ENCODE measurements around the gene PNPLA1. TPM values are rescaled to one million over a fixed set of nuclear protein-coding genes. Genes with fewer than 3 reads are reported as not detected.

The PNPLA1 gene
- polyA plus RNA-seq, 1 donor (not counting 4 experiments of a cell fraction or from before 2014, with no cell fraction given), result 0.14 TPM

DNA sequence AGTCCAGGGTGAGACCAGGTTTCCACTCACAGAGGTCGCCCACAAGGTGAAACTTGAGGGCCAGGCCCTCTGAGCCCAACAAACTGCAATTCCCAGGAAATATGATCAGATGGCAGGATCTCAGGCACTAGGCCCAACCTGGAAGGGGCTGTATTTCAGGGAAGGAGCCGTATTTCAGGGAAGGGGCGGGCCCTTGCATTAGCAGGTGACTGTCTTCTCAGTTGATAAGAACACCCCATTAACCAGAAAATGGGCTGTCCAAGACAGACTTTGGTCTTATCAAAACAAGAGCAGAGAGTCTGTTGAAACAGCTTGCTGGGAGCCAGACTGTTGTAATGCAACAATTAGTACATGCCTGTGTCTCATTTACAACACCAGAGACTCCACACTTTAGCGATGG lies 77.8 kb downstream of the PNPLA1 start:
- H3K27me3 ChIP-seq (ENCODE audit: control insufficient read depth, extremely low read depth, insufficient read depth, low read length), result peaks cover 5% of the 10 kb centered on the region
- H3K4me3 ChIP-seq (ENCODE audit: control insufficient read depth in 2 of 3, extremely low read depth in 1 of 3, insufficient read depth in 2 of 3, low read depth in 1 of 3, low read length in 3 of 3), result no peak overlapping the region
- H3K27ac ChIP-seq (ENCODE audit: control insufficient read depth, insufficient read depth, low read length), result no peak overlapping the region
- no peak overlapping the region for H2AFZ ChIP-seq (ENCODE audit: control insufficient read depth, low read length)
- H3K4me1 ChIP-seq (ENCODE audit: control insufficient read depth, extremely low read depth, insufficient read depth, low read length), result no peaks in the 10 kb centered on the region
- H3K9ac ChIP-seq (ENCODE audit: control insufficient read depth, extremely low read depth, insufficient read depth, low read length), result no peak overlapping the region
- no peak for DNase-seq (ENCODE audit: low read depth, low spot score)
- no peaks in the 10 kb centered on the region for H4K20me1 ChIP-seq (ENCODE audit: control insufficient read depth, extremely low read depth, insufficient read depth, low read length)
- no peaks in the 10 kb centered on the region for H3K9me1 ChIP-seq (ENCODE audit: control insufficient read depth, extremely low read depth, insufficient read depth, low read length)
- no peak overlapping the region for H3K4me2 ChIP-seq (ENCODE audit: control insufficient read depth, extremely low read depth, insufficient read depth, low read depth, low read length)
- H3K36me3 ChIP-seq (ENCODE audit: control insufficient read depth in 2 of 2, extremely low read depth in 1 of 2, insufficient read depth in 2 of 2, low read length in 2 of 2), result no peaks in the 10 kb centered on the region
- H3K79me2 ChIP-seq (ENCODE audit: control insufficient read depth, insufficient read depth, low read length), result no peaks in the 10 kb centered on the region
- TF ChIP-seq, protein P1, sequence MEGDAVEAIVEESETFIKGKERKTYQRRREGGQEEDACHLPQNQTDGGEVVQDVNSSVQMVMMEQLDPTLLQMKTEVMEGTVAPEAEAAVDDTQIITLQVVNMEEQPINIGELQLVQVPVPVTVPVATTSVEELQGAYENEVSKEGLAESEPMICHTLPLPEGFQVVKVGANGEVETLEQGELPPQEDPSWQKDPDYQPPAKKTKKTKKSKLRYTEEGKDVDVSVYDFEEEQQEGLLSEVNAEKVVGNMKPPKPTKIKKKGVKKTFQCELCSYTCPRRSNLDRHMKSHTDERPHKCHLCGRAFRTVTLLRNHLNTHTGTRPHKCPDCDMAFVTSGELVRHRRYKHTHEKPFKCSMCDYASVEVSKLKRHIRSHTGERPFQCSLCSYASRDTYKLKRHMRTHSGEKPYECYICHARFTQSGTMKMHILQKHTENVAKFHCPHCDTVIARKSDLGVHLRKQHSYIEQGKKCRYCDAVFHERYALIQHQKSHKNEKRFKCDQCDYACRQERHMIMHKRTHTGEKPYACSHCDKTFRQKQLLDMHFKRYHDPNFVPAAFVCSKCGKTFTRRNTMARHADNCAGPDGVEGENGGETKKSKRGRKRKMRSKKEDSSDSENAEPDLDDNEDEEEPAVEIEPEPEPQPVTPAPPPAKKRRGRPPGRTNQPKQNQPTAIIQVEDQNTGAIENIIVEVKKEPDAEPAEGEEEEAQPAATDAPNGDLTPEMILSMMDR (optimal IDR thresholded peaks at IDR 0.05 in 1 of 3, IDR thresholded peaks at IDR 0.05 in 1 of 3, conservative IDR thresholded peaks at IDR 0.05 in 1 of 3; ENCODE audit: extremely low read depth in 1 of 3, insufficient read depth in 2 of 3, low read length in 3 of 3), result no peak
- no peak for TF ChIP-seq EZH2 (IDR thresholded peaks at IDR 0.05; ENCODE audit: low read length)
- no peak for FAIRE-seq
- dilution Hi-C loops (cut with MboI; ENCODE audit: extremely low pct_ligation_motif_present, low sequenced_read_pairs), result no loop called here
- no peaks in the 10 kb centered on the region for H3K9me3 ChIP-seq (ENCODE audit: control insufficient read depth, low read depth, low read length)

DNA sequence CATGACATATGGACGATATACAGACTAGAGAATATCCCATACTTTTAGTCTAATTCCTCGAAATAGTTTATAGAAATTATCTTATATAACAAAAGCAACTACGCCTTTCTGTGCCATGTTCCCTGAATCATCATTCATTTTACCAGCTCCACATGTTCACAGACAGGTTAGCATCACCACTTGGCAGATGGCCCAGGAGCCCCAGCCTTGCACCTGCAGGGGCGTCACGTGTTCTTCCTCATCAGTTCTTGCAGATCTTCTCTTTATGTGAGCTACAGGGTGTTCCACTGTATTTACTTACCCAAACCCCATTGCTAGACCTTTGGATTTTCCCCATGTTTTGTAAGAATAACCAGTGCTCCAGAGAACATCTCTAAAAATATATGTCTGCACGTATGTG lies 79.4 kb downstream of the PNPLA1 start:
- no peak overlapping the region for H2AFZ ChIP-seq (ENCODE audit: control insufficient read depth, low read length)
- no peak for DNase-seq (ENCODE audit: low read depth, low spot score)
- no peak overlapping the region for H3K9ac ChIP-seq (ENCODE audit: control insufficient read depth, extremely low read depth, insufficient read depth, low read length)
- no peak overlapping the region for H3K27ac ChIP-seq (ENCODE audit: control insufficient read depth, insufficient read depth, low read length)
- no peaks in the 10 kb centered on the region for H3K27me3 ChIP-seq (ENCODE audit: control insufficient read depth, extremely low read depth, insufficient read depth, low read length)
- H3K4me1 ChIP-seq (ENCODE audit: control insufficient read depth, extremely low read depth, insufficient read depth, low read length), result no peaks in the 10 kb centered on the region
- no peaks in the 10 kb centered on the region for H3K79me2 ChIP-seq (ENCODE audit: control insufficient read depth, insufficient read depth, low read length)
- no peak overlapping the region for H3K4me2 ChIP-seq (ENCODE audit: control insufficient read depth, extremely low read depth, insufficient read depth, low read depth, low read length)
- H3K4me3 ChIP-seq (ENCODE audit: control insufficient read depth in 2 of 3, extremely low read depth in 1 of 3, insufficient read depth in 2 of 3, low read depth in 1 of 3, low read length in 3 of 3), result no peak overlapping the region
- no peak for FAIRE-seq
- H3K9me1 ChIP-seq (ENCODE audit: control insufficient read depth, extremely low read depth, insufficient read depth, low read length), result no peaks in the 10 kb centered on the region
- no peaks in the 10 kb centered on the region for H3K36me3 ChIP-seq (ENCODE audit: control insufficient read depth in 2 of 2, extremely low read depth in 1 of 2, insufficient read depth in 2 of 2, low read length in 2 of 2)
- TF ChIP-seq, protein P1 (optimal IDR thresholded peaks at IDR 0.05 in 1 of 3, IDR thresholded peaks at IDR 0.05 in 1 of 3, conservative IDR thresholded peaks at IDR 0.05 in 1 of 3; ENCODE audit: extremely low read depth in 1 of 3, insufficient read depth in 2 of 3, low read length in 3 of 3), result no peak
- TF ChIP-seq EZH2 (IDR thresholded peaks at IDR 0.05; ENCODE audit: low read length), result no peak
- H3K9me3 ChIP-seq (ENCODE audit: control insufficient read depth, low read depth, low read length), result no peaks in the 10 kb centered on the region
- dilution Hi-C loops (cut with MboI; ENCODE audit: extremely low pct_ligation_motif_present, low sequenced_read_pairs), result no loop called here
- H4K20me1 ChIP-seq (ENCODE audit: control insufficient read depth, extremely low read depth, insufficient read depth, low read length), result no peaks in the 10 kb centered on the region

All from keratinocyte (primary cell).